Hematopoietic multipotent progenitor cell treated with erythropoietin and hydrocortisone succinate and interleukin-3 and kit ligand, for 4 days (in vitro differentiated cells): ENCODE results near the gene RGL3.
"Not testable (repeated sequence)": the region's sequence is repeated elsewhere in the genome, so short reads cannot be mapped to it uniquely, and the experiment has no call there.

ENCODE experiments used
- DNase-seq: peaks from one replicate; pipeline ENCODE4 v3.0.0-alpha.2; 2015

RGL3 gene

GRCh38 chr19:11418549-11419506 is at the start of gene RGL3:
TSS of gene RGL3 (minus strand) at chr19:11419314. CDS start at chr19:11419278, 36 bp downstream.
- DNase-seq = no peak

- not testable (repeated sequence) for DNase-seq
These were observed 49.2 kb upstream of the RGL3 start for GRCh38 chr19:11468266-11468845.

- no peak for DNase-seq
These were observed 46.5 kb upstream of the RGL3 start for GRCh38 chr19:11465600-11465999.

GRCh38 chr19:11464333-11465265 is 45.5 kb upstream of the RGL3 start:
- no peak for DNase-seq

GRCh38 chr19:11463391-11463790 is 44.3 kb upstream of the RGL3 start:
- no peak for DNase-seq

GRCh38 chr19:11461453-11461852 is 42.3 kb upstream of the RGL3 start:
- DNase-seq = no peak

GRCh38 chr19:11460207-11460606 is 41.1 kb upstream of the RGL3 start:
- no peak for DNase-seq

- not testable (repeated sequence) for DNase-seq
These were observed 39.8 kb upstream of the RGL3 start for GRCh38 chr19:11458912-11459311.

- DNase-seq = no peak
These were observed 39.3 kb upstream of the RGL3 start for GRCh38 chr19:11458236-11458900.

- DNase-seq = no peak
These were observed 38.7 kb upstream of the RGL3 start for GRCh38 chr19:11457831-11458230.

GRCh38 chr19:11457115-11457514 is 38.0 kb upstream of the RGL3 start:
- no peak for DNase-seq

GRCh38 chr19:11456659-11457058 is 37.5 kb upstream of the RGL3 start:
- DNase-seq = no peak

GRCh38 chr19:11455233-11455554 is 36.1 kb upstream of the RGL3 start:
- not testable (repeated sequence) for DNase-seq

- peak; percentile 50 for DNase-seq
These were observed 34.6 kb upstream of the RGL3 start for GRCh38 chr19:11453468-11454341.

GRCh38 chr19:11452620-11453310 is 33.7 kb upstream of the RGL3 start:
- DNase-seq = no peak

- DNase-seq = no peak
These were observed 32.9 kb upstream of the RGL3 start for GRCh38 chr19:11451871-11452619.

- DNase-seq = no peak
These were observed 32.3 kb upstream of the RGL3 start for GRCh38 chr19:11451327-11451870.

- DNase-seq = no peak
These were observed 31.6 kb upstream of the RGL3 start for GRCh38 chr19:11450570-11451326.

- DNase-seq = no peak
These were observed 29.9 kb upstream of the RGL3 start for GRCh38 chr19:11448923-11449554.
